Right ventricle myocardium superior (tissue), 1 donor: ENCODE measurements around the gene BBOF1. TPM values are rescaled to one million over a fixed set of nuclear protein-coding genes. Genes with fewer than 3 reads are reported as not detected.
A peak's percentile ranks its signal among the peaks of the same experiment; 100 is the strongest.
"Not testable (repeated sequence)": the region's sequence is repeated elsewhere in the genome, so short reads cannot be mapped to it uniquely, and the experiment has no call there.

Source experiments
- ATAC-seq: fragments of 200-7000 bp; cut with Tn5 transposase; one replicate; pipeline ENCODE4 v1.9.1; 2020; ENCODE audit warnings: mild to moderate bottlenecking; ENCODE audit not compliant: poor library complexity
- DNase-seq: peaks from one replicate; pipeline ENCODE4 v3.0.0-alpha.2; 2020
- intact Hi-C: fragments of 100-400 bp; cut with DNase I; formaldehyde crosslinking; loops from one replicate; pipeline ENCODE4 v1.11.2; 2022
- total RNA-seq: library from RNA; stranded (reverse); fragmentation: NEBNext Ultra II Directional; extraction: Animal tissue kit (Norgen Biotek cat#: 25700); gene quantifications from one replicate; pipeline ENCODE4 v1.2.1, GENCODE V29; 2021
- donor health status: DM: no; HTN: yes; CAD: no; lungs with severe emphysema.

Gene BBOF1
- total RNA-seq, 1 donor from 2014 or later, result 2.3 TPM

DNA sequence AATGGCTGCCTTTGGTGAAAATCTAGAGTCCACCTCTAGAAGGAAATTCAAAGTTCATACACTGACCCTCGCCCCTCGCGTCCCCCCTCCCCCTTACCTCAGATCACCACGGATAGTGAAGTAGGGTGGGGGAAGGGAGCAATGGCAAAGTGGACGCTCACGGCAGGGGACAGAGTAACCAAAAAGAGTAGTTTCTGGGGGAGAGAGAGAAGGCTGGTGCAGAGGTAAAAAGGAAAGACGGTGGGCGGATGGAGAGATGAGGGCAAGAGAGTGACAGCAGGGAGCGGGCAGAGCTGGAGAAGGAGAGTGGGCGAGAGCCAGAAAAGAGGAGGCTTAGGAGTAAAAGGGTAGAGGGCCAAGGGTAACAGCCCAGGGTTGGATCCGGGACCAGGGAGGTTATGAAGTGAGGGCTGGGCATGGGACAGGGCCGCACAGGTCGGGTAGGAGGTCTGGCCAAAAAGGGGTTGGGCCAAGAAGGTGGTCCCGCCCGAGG lies 64.7 kb downstream of the BBOF1 start:
- intact Hi-C loops, result no loop called here
- ATAC-seq (peak; percentile 18), DNase-seq (no peak)

DNA sequence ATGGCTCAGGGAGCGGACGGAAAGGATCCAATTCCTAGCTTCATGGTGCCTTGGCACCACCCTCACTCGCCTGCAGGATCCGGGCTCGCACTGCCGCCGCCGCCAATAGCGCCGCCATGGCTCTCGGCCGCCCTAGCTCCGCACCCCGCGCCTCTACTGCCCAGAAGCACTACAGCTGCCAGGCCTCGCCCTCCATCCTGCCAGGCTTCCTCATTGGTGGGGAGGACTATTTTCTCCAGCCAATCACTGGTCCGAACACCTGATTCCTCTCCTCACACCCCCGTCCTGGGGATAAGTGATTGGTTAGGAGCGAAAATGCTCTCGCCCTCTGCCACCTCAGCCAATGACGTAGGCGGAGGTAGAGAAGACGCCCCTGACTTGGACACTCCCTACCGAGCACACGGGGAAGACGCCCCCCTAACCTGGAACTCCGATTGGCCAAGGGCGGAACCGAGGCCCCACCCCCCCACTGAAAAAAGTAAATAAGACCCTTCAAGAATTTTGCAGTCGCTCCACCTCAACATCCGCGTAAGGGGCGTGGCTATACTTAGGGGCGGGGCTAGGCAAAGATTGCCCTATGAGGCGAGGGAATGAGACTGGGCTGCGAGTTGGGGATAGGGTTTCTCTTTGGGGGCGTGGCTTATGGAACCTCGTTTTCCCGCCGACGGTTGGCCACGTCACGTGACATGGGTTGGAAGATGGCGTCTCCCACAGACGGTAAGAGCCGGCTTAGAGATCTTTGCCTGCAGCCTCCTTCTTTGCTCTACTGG lies 65.3 kb downstream of the BBOF1 start, which contains the start of the genes ALDH6A1 and LIN52:
Gene ALDH6A1 (minus strand): TSS at position 177 of the 770 bp plus-strand sequence. CDS start 59 bp downstream, at position 118.
Gene LIN52 (plus strand): TSS at position 680 of the 770 bp plus-strand sequence. CDS start 19 bp downstream, at position 699.
- DNase-seq (peak; percentile 99), ATAC-seq (peak; percentile 97)
- intact Hi-C loops, result no loop called here

DNA sequence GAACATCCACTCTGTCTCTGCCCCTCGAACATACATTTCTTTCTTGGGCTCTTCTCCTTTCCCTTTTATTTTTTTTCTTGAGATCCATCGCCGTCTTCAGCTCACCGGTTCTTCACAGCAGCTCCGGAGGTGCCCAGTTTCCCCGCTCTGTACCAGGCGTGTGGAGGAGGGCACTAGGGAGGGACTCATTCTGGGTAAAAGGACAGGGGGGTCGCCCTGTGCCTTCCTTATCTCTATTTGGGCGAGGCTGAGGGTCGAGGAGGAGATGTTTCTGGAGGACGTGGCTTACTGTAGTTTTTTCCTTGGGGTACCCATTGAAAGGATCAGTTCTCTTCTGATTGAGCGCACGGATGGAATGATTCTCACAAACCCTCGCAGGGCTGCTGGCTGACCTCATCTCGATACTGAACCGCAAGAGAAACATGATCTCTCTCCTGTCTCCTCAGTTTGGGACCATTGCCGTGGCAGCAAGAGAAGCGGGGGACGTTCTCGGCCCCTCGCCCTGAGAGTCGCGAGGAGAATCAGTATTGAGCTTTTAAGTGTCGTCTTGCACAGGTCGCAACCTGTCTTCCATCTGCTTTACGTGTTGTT lies 66.0 kb downstream of the BBOF1 start:
- DNase-seq (no peak), ATAC-seq (peak; percentile 8)
- intact Hi-C loops, result no loop called here

DNA sequence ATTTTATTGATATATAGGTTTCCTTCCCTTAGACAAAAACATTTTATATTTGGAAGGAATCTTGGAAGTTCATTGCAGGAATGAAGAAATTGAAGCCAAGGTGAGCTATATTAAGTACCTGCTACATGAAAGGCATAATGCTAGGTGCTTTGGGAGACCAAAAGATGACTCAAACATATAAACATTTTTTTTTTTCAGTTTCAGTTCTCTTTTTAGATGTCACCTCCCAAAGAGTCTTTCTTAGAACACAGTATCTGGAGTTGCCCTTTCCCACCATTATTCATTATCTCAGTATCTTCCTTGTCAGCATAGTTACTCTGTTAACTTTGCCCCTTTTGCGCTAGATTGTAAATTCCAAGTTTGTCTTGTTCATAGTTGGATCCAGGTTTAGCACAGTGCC lies 66.7 kb downstream of the BBOF1 start:
- intact Hi-C loops, result no loop called here
- no peak for DNase-seq
- ATAC-seq, result no peak

DNA sequence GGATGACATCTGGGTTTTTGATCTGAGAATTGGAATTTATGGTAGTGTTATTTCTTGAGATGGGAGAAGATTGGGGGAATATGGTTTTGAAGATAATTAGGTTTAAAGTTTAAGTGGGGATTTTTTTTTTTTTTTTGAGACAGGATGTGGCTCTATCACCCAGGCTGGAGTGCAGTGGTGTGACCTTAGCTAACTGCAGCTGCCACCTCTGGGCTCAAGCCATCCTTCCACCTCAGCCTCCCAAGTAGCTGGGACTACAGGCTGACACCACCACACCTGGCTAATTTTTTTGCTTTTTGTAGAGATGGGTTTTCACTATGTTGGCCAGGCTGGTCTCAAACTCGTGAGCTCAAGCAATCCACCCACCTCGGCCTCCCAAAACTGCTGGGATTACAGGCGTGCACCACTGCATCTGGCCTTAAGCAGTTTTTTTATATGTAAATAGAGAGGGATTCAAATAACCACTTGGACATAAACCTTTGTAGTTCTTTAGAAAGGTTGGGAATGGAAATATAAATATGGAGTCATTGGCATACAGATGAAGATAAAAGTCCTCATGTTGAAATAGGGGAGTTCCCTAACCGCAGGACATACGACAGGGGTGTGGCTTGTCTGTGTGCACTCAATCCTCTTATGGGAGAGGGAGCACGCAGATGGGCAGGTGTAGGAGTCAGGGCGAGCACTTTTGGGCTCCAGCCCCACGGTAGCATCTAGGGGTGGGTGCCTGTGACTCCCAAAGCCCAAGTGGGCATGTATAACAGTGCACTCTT lies 70.3 kb downstream of the BBOF1 start:
- DNase-seq (no peak), ATAC-seq (no peak)
- intact Hi-C loops, result no loop called here

DNA sequence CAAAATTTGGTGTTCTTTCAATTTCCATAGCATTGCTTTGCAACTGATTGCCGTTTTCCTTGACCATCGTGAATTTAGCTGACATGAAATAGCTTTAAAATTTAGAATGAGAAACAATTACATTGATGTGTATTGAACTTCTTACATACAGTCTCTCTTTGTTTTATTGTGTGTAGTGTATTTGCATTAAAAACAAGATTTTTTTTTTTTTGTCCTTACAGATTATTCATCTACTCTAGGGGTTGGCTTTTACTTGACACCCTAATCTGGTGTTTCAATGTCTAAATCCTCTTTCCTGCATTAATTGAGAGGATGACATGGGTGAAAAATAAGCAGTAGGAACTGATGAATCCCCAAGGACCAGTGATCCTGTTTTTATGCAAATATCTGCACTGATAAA lies 86.2 kb downstream of the BBOF1 start:
- ATAC-seq (no peak), DNase-seq (no peak)
- intact Hi-C loops, result no loop called here

DNA sequence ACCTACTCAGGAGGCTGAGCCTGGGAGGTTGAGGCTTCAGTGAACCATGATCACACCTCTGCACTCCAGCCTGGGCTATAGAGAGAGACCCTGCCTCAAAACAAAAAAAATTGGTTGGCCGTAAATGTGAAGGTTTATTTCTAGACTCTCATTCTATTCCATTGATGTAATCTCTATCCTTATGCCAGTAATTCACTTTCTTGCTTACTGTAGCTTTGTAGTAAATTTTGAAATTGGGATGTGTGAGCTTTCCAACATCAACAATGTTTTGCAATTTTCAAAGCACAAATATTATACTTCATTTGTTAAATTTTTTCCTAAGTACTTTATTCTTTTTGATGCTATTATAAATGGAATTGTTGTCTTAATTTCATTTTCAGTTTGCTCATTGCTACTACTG lies 90.2 kb downstream of the BBOF1 start:
- intact Hi-C loops, result no loop called here
- no peak for ATAC-seq
- no peak for DNase-seq

DNA sequence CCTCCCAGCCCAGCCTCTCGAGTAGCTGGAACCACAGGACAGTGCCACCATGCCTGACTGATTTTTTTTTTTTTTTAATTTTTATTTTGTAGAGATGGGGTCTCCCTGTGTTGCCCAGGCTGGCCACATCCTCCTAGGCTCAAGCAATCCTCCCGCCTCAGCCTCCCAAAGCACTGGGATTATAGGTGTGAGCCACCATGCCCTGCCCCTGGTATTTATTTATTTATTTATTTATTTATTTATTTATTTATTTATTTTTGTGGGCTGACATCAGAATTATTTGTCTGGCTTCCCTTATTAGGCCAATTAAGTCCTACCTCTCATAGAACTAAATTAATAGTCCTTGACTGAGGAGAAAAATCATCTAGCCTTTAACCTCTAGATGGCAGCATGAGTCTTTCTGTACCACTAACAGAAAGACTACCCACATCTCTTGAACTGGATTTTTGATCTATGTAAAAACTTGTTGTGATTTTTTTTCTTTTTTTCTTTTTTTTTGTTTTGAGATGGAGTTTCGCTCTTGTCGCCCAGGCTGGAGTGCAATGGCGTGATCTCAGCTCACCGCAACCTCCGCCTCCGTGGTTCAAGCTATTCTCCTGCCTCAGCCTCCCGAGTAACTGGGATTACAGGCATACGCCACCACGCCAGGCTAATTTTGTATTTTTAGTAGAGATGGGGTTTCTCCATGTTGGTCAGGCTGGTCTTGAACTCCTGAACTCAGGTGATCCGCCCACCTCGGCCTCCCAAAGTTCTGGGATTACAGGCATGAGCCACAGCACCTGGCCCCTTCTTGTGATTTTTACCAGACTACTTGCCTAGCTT lies 92.5 kb downstream of the BBOF1 start:
- intact Hi-C loops, result loop anchor here (2.0 kb wide), 1 partner anchor 139 kb away; no protein-coding TSS in a partner anchor
- peak; percentile 65 for ATAC-seq
- not testable (repeated sequence) for DNase-seq

Other genes with a start within 250 kb of the BBOF1 start
- 35.7 TPM for gene PTGR2, start 167.5 kb upstream of the BBOF1 start, total RNA-seq
- gene ZNF410, start 132.5 kb upstream of the BBOF1 start, total RNA-seq, result 14.7 TPM
- 4.1 TPM for gene FAM161B, start 69.3 kb upstream of the BBOF1 start, total RNA-seq
- gene COQ6, start 69.0 kb upstream of the BBOF1 start, total RNA-seq, result 49.9 TPM
- 5.6 TPM for gene ENTPD5, start 61 bp upstream of the BBOF1 start, total RNA-seq
- 56.9 TPM for gene ALDH6A1, start 65.1 kb downstream of the BBOF1 start, total RNA-seq
- gene LIN52, start 65.6 kb downstream of the BBOF1 start, total RNA-seq, result 5.6 TPM
- not detected for gene VSX2, start 220.1 kb downstream of the BBOF1 start, total RNA-seq